GM12878 (cell line): ENCODE results near the gene FCRLB. TPM values are rescaled to one million over a fixed set of nuclear protein-coding genes. Genes with fewer than 3 reads are reported as not detected.

Experiments
- ATAC-seq: fragments of 200-7000 bp; cut with Tn5 transposase; 3 replicates; pipeline ENCODE4 v1.9.1; 2020; ENCODE audit warnings: mild to moderate bottlenecking, moderate library complexity
- BruUV-seq: library from RNA; stranded (reverse); fragments of 400-500 nt; replicated peaks from 2 replicates; lab custom pipeline; 2021; lab: Mats Ljungman, UMichigan
- CTCF ChIA-PET: fragments of 300-600 bp; sonication (Branson Sonifier 250); formaldehyde crosslinking; extraction: SDS; loops from one replicate; lab custom pipeline; 2021; ENCODE audit warnings: inconsistent platforms; lab: Yijun Ruan, JAX
- POLR2A ChIA-PET: fragments of 350-600 bp; formaldehyde crosslinking; extraction: SDS; loops from one replicate; lab custom pipeline; 2021; ENCODE audit warnings: inconsistent platforms; lab: Charles Lee
- RAD21 ChIA-PET: fragments of 300-600 bp; sonication (Branson Sonifier 250); formaldehyde crosslinking; loops from one replicate; lab custom pipeline; 2023; ENCODE audit warnings: antibody characterized with exemption; ENCODE audit not compliant: unreplicated experiment; lab: Charles Lee
- SMC1A ChIA-PET: fragments of 300-600 bp; sonication (Branson Sonifier 250); formaldehyde crosslinking; loops from one replicate; lab custom pipeline; 2023; ENCODE audit not compliant: unreplicated experiment, uncharacterized antibody; lab: Charles Lee
- DNase-seq: peaks from one replicate; pipeline ENCODE4 v3.0.0-alpha.2; 2011; ENCODE audit warnings: low read depth, low spot score
- FAIRE-seq: peaks from 3 replicates; lab custom pipeline; 2011; peaks lifted over from hg19 to GRCh38; lab: Jason Lieb, UNC
- H2AFZ ChIP-seq: 2 replicates; pipeline ENCODE4 v1.6.0; 2011; ENCODE audit warnings: low read depth, low read length, control low read depth; ENCODE audit not compliant: control insufficient read depth
- H3K27ac ChIP-seq: 2 replicates; pipeline ENCODE4 v1.5.1; 2011; ENCODE audit warnings: control low read depth; ENCODE audit not compliant: control insufficient read depth, insufficient read depth
- H3K27me3 ChIP-seq, 2 experiments: replicated peaks in 1 of 2; 2 replicates each; pipeline versions ENCODE4 v1.6.0 to v1.6.1; 2011; ENCODE audit warnings: low read length in 1 of 2; ENCODE audit not compliant: control insufficient read depth in 2 of 2, insufficient read depth in 2 of 2
- H3K36me3 ChIP-seq, 2 experiments: 2 replicates each; pipeline ENCODE4 v1.5.1; 2011; ENCODE audit warnings: low read length in 1 of 2; ENCODE audit not compliant: control insufficient read depth in 2 of 2, insufficient read depth in 2 of 2
- H3K4me1 ChIP-seq: 2 replicates; pipeline ENCODE4 v1.6.1; 2011; ENCODE audit warnings: mild to moderate bottlenecking, low read length, moderate library complexity, mixed read lengths; ENCODE audit not compliant: control insufficient read depth, insufficient read depth
- H3K4me2 ChIP-seq: 2 replicates; pipeline ENCODE4 v1.6.0; 2011; ENCODE audit warnings: control low read depth; ENCODE audit not compliant: control insufficient read depth, insufficient read depth
- H3K4me3 ChIP-seq: fragments of 200-600 bp; sonication (generic); 2 replicates; pipeline ENCODE4 v1.5.1; 2016
- H3K79me2 ChIP-seq: 2 replicates; pipeline ENCODE4 v1.6.0; 2011; ENCODE audit warnings: low read length; ENCODE audit not compliant: control insufficient read depth, insufficient read depth
- H3K9ac ChIP-seq: 2 replicates; pipeline ENCODE4 v1.8.0; 2011; ENCODE audit warnings: low read length, control low read depth, mixed read lengths; ENCODE audit not compliant: control insufficient read depth, insufficient read depth
- H3K9me3 ChIP-seq: replicated peaks from 3 replicates; pipeline ENCODE4 v1.5.1; 2011; ENCODE audit warnings: mild to moderate bottlenecking, low read length; ENCODE audit not compliant: control insufficient read depth, insufficient read depth
- H4K20me1 ChIP-seq: 2 replicates; pipeline ENCODE4 v1.6.0; 2011; ENCODE audit not compliant: control insufficient read depth, insufficient read depth
- CHD4 ChIP-seq: fragments of 200-600 bp; sonication (generic); IDR thresholded peaks from 2 replicates; pipeline ENCODE4 v1.6.1; 2016; ENCODE audit warnings: mild to moderate bottlenecking
- JUND ChIP-seq: IDR thresholded peaks from 2 replicates; pipeline ENCODE4 v1.6.1; 2012; ENCODE audit warnings: low read depth, mild to moderate bottlenecking, low read length, improper control_type of control experiment, moderate library complexity
- MTA3 ChIP-seq: IDR thresholded peaks from 2 replicates; pipeline ENCODE4 v1.6.1; 2012; ENCODE audit warnings: low read length, inconsistent platforms, borderline replicate concordance
- NFXL1 ChIP-seq: fragments of 450-650 bp; IDR thresholded peaks from 2 replicates; pipeline ENCODE4 v1.6.1; 2017; ENCODE audit warnings: antibody characterized with exemption, mild to moderate bottlenecking, borderline replicate concordance
- RAD51 ChIP-seq: fragments of 450-650 bp; IDR thresholded peaks from 2 replicates; pipeline ENCODE4 v1.6.1; 2016; ENCODE audit warnings: moderate library complexity, mild to moderate bottlenecking, inconsistent platforms
- SIN3A ChIP-seq: IDR thresholded peaks from 2 replicates; pipeline ENCODE4 v1.6.1; 2012; ENCODE audit warnings: low read depth, low read length, improper control_type of control experiment
- SPI1 ChIP-seq: IDR thresholded peaks from 2 replicates; pipeline ENCODE4 v1.6.1; 2011; ENCODE audit warnings: low read depth, mild to moderate bottlenecking, low read length, moderate library complexity, borderline replicate concordance; ENCODE audit not compliant: insufficient read depth
- WGBS: methylation state at CpG from one replicate; pipeline ENCODE4 v1.1.6; 2016; ENCODE audit warnings: low lambda C conversion rate; ENCODE audit not compliant: insufficient replicate concordance, insufficient coverage; ENCODE audit errors: missing lambda C conversion rate; 5-methylcytosine and 5-hydroxymethylcytosine counted together
- in situ Hi-C: fragments of 300-500 bp; cut with MboI; formaldehyde crosslinking; loops from 9 replicates; pipeline ENCODE4 v1.14.3; 2018; ENCODE audit warnings: mixed read lengths
- intact Hi-C: fragments of 100-400 bp; cut with micrococcal nuclease; formaldehyde crosslinking; loops from one replicate; pipeline ENCODE4 v1.14.2; 2022; ENCODE audit not compliant: unreplicated experiment
- polyA plus RNA-seq, 11 experiments: library from polyadenylated mRNA; depleted of rRNA in 4 of 11; unstranded in 6 of 11; stranded (reverse) in 5 of 11; fragments of >200 nt; fragmentation: Nextera tagmentation in 4 of 11; fragmentation: Illumina TruSeq in 1 of 11; extraction: Ambion mirVana in 4 of 11; extraction: Trizol in 1 of 11; gene quantifications; 1 replicate in 1 of 11; 2 replicates in 10 of 11; pipeline versions ENCODE4 v1.2.1 to v1.2.3, GENCODE V29; 2011 to 2016; ENCODE audit warnings: inconsistent platforms in 2 of 11, missing spikeins in 2 of 11, low read depth in 1 of 11
- small RNA-seq: library from RNA; depleted of rRNA; stranded (forward); fragments of <200 nt; gene quantifications from one replicate; pipeline ENCODE3, GENCODE V24; 2014
- total RNA-seq, 4 experiments: library from RNA; depleted of rRNA in 3 of 4; stranded (reverse); fragments of >200 nt in 3 of 4; fragmentation: Illumina TruSeq in 1 of 4; extraction: Trizol in 1 of 4; gene quantifications; 2 replicates each; pipeline versions ENCODE4 v1.2.1 to v1.2.3, GENCODE V29; 2013 to 2021

FCRLB gene
- total and polyA plus RNA-seq, 10 of the 15 experiments (the other 5 are each of a cell fraction or from before 2014, with no cell fraction given) = 0.55 to 11.7 (median 5.6) TPM

GRCh38 chr1:161773791-161774190, 52.4 kb downstream of the FCRLB start:
- H3K36me3 ChIP-seq = no peaks in the 10 kb centered on the region
- H2AFZ ChIP-seq = no peak overlapping the region
- no peak overlapping the region for H3K27ac ChIP-seq
- no peak for FAIRE-seq
- H3K4me3 ChIP-seq = no peak overlapping the region
- H3K27me3 ChIP-seq = no peaks in the 10 kb centered on the region
- TF ChIP-seq NFXL1 = no peak
- TF ChIP-seq, all 136 proteins: peak for 0
- intact Hi-C loops = no loop called here
- Histone ChIP-seq H4K20me1 (no peaks in the 10 kb centered on the region), H3K79me2 (peaks cover 90% of the 10 kb centered on the region), H3K4me2 (no peak overlapping the region), H3K4me1 (peaks cover 27% of the 10 kb centered on the region), H3K9me3 (no peaks in the 10 kb centered on the region), H3K9ac (no peak overlapping the region)
- WGBS = 63% methylated on average over 4 of the region's 4 CpGs
- ChIA-PET SMC1A (no interaction called here), POLR2A (no interaction called here), CTCF (interaction anchor here (0.6 kb wide), 1 partner anchor 152 kb away, joined by 3 read pairs; no protein-coding TSS in a partner anchor), RAD21 (no interaction called here)
- no TSS peak for BruUV-seq
- in situ Hi-C loops = no loop called here
- DNase-seq (no peak), ATAC-seq (no peak)

GRCh38 chr1:161777261-161777660, 55.9 kb downstream of the FCRLB start:
- ChIA-PET RAD21 (no interaction called here), POLR2A (no interaction called here), SMC1A (no interaction called here), CTCF (interaction anchor here (1.0 to 1.4 kb wide), 2 partner anchors 15 to 38 kb away, joined by 3 to 5 read pairs; no protein-coding TSS in a partner anchor)
- H4K20me1 ChIP-seq = no peaks in the 10 kb centered on the region
- intact Hi-C loops = no loop called here
- TF ChIP-seq JUND = no peak
- TF ChIP-seq SPI1 = no peak
- no peak for TF ChIP-seq CHD4
- TF ChIP-seq NFXL1 = no peak
- no peak for TF ChIP-seq SIN3A
- no peak for TF ChIP-seq RAD51
- TF ChIP-seq MTA3 = no peak
- BruUV-seq = no TSS peak
- H3K9me3 ChIP-seq = no peaks in the 10 kb centered on the region
- H3K27me3 ChIP-seq = no peaks in the 10 kb centered on the region
- no peak overlapping the region for H3K27ac ChIP-seq
- H2AFZ ChIP-seq = no peak overlapping the region
- H3K4me3 ChIP-seq = no peak overlapping the region
- in situ Hi-C loops = no loop called here
- ATAC-seq (peak; percentile 58), DNase-seq (no peak), FAIRE-seq (no peak)
- H3K4me2 ChIP-seq = peak overlapping the region; percentile 44; the same call in 1 of the 2 replicates
- peaks cover under 1 to 3% of the 10 kb centered on the region in 2 experiments; a peak in 2 of 4 replicates for H3K36me3 ChIP-seq
- peaks cover 41% of the 10 kb centered on the region for H3K4me1 ChIP-seq
- WGBS = 18% methylated on average over 2 of the region's 2 CpGs
- no peak overlapping the region for H3K9ac ChIP-seq
- H3K79me2 ChIP-seq = peaks cover 72% of the 10 kb centered on the region

Small RNA genes lying within 50 kb of the gene (small RNA-seq; reads per million reads assigned to genes)
- gene RF00019 (not detected), gene RN7SL466P (not detected)

Other genes with a start within 250 kb of the FCRLB start
Only the 7 nearest of the 8 such genes appear.
- 0.65 and 0.96 TPM in 2 replicates for gene HSPA6, start 197.0 kb upstream of the FCRLB start, total RNA-seq (2014; rRNA removed)
- 0.18 and 0.36 TPM in 2 replicates for gene HSPA6, start 197.0 kb upstream of the FCRLB start, total RNA-seq (2014; rRNA removed; fragmentation: Illumina TruSeq; extraction: Trizol)
- 1.6 and 1.8 TPM in 2 replicates for gene HSPA6, start 197.0 kb upstream of the FCRLB start, total RNA-seq (2021)
- 0.06 and 0.18 TPM in 2 replicates for gene HSPA6, start 197.0 kb upstream of the FCRLB start, polyA plus RNA-seq (2011; rRNA removed)
- gene HSPA6, start 197.0 kb upstream of the FCRLB start, polyA plus RNA-seq (2014; fragmentation: Illumina TruSeq; extraction: Trizol) = 0.12 and 0.16 TPM in 2 replicates
- under 1 TPM; 0.05 to 0.09 TPM for gene HSPA6, start 197.0 kb upstream of the FCRLB start, polyA plus RNA-seq (2014; fragmentation: Nextera tagmentation; extraction: Ambion mirVana)
- 1.2 and 1.5 TPM in 2 replicates for gene HSPA6, start 197.0 kb upstream of the FCRLB start, polyA plus RNA-seq (2014; rRNA removed)
- 1 to 10 TPM; 8.5 to 8.8 TPM for gene HSPA6, start 197.0 kb upstream of the FCRLB start, polyA plus RNA-seq (2016; fragmentation: Nextera tagmentation; extraction: Ambion mirVana)
- 0.05 TPM in 1 of 2 replicates, not detected in the other for gene FCGR3A, start 171.7 kb upstream of the FCRLB start, total RNA-seq (2014; rRNA removed)
- gene FCGR3A, start 171.7 kb upstream of the FCRLB start, total RNA-seq (2014; rRNA removed; fragmentation: Illumina TruSeq; extraction: Trizol) = not detected in 2 replicates
- 0.10 TPM in 1 of 2 replicates, not detected in the other for gene FCGR3A, start 171.7 kb upstream of the FCRLB start, total RNA-seq (2021)
- gene FCGR3A, start 171.7 kb upstream of the FCRLB start, polyA plus RNA-seq (2011; rRNA removed) = not detected in 2 replicates
- gene FCGR3A, start 171.7 kb upstream of the FCRLB start, polyA plus RNA-seq (2014; fragmentation: Illumina TruSeq; extraction: Trizol) = not detected in 2 replicates
- gene FCGR3A, start 171.7 kb upstream of the FCRLB start, polyA plus RNA-seq (2014; fragmentation: Nextera tagmentation; extraction: Ambion mirVana) = not detected
- not detected in 2 replicates for gene FCGR3A, start 171.7 kb upstream of the FCRLB start, polyA plus RNA-seq (2014; rRNA removed)
- gene FCGR3A, start 171.7 kb upstream of the FCRLB start, polyA plus RNA-seq (2016; fragmentation: Nextera tagmentation; extraction: Ambion mirVana) = under 1 TPM in 1 of 2 experiments, not detected in 1; 0.09 TPM
- not detected in 2 replicates for gene FCGR3B, start 90.4 kb upstream of the FCRLB start, total RNA-seq (2014; rRNA removed)
- not detected in 2 replicates for gene FCGR3B, start 90.4 kb upstream of the FCRLB start, total RNA-seq (2014; rRNA removed; fragmentation: Illumina TruSeq; extraction: Trizol)
- not detected in 2 replicates for gene FCGR3B, start 90.4 kb upstream of the FCRLB start, total RNA-seq (2021)
- gene FCGR3B, start 90.4 kb upstream of the FCRLB start, polyA plus RNA-seq (2011; rRNA removed) = not detected in 2 replicates
- gene FCGR3B, start 90.4 kb upstream of the FCRLB start, polyA plus RNA-seq (2014; fragmentation: Illumina TruSeq; extraction: Trizol) = not detected in 2 replicates
- gene FCGR3B, start 90.4 kb upstream of the FCRLB start, polyA plus RNA-seq (2014; fragmentation: Nextera tagmentation; extraction: Ambion mirVana) = not detected
- not detected in 2 replicates for gene FCGR3B, start 90.4 kb upstream of the FCRLB start, polyA plus RNA-seq (2014; rRNA removed)
- not detected for gene FCGR3B, start 90.4 kb upstream of the FCRLB start, polyA plus RNA-seq (2016; fragmentation: Nextera tagmentation; extraction: Ambion mirVana)
- gene FCGR2B, start 58.4 kb upstream of the FCRLB start, total RNA-seq (2014; rRNA removed) = 99.3 and 100 TPM in 2 replicates
- gene FCGR2B, start 58.4 kb upstream of the FCRLB start, total RNA-seq (2014; rRNA removed; fragmentation: Illumina TruSeq; extraction: Trizol) = 76.6 and 78.5 TPM in 2 replicates
- gene FCGR2B, start 58.4 kb upstream of the FCRLB start, total RNA-seq (2021) = 88.9 and 99.4 TPM in 2 replicates
- 99.1 and 111 TPM in 2 replicates for gene FCGR2B, start 58.4 kb upstream of the FCRLB start, polyA plus RNA-seq (2011; rRNA removed)
- gene FCGR2B, start 58.4 kb upstream of the FCRLB start, polyA plus RNA-seq (2014; fragmentation: Illumina TruSeq; extraction: Trizol) = 118 and 122 TPM in 2 replicates
- 100 to 1,000 TPM; 131 to 216 TPM for gene FCGR2B, start 58.4 kb upstream of the FCRLB start, polyA plus RNA-seq (2014; fragmentation: Nextera tagmentation; extraction: Ambion mirVana)
- gene FCGR2B, start 58.4 kb upstream of the FCRLB start, polyA plus RNA-seq (2014; rRNA removed) = 101 and 106 TPM in 2 replicates
- gene FCGR2B, start 58.4 kb upstream of the FCRLB start, polyA plus RNA-seq (2016; fragmentation: Nextera tagmentation; extraction: Ambion mirVana) = 100 to 1,000 TPM; 105 to 112 TPM
- 419 and 443 TPM in 2 replicates for gene FCRLA, start 14.3 kb upstream of the FCRLB start, total RNA-seq (2014; rRNA removed)
- gene FCRLA, start 14.3 kb upstream of the FCRLB start, total RNA-seq (2014; rRNA removed; fragmentation: Illumina TruSeq; extraction: Trizol) = 269 and 273 TPM in 2 replicates
- gene FCRLA, start 14.3 kb upstream of the FCRLB start, total RNA-seq (2021) = 286 and 294 TPM in 2 replicates
- gene FCRLA, start 14.3 kb upstream of the FCRLB start, polyA plus RNA-seq (2011; rRNA removed) = 122 and 130 TPM in 2 replicates
- gene FCRLA, start 14.3 kb upstream of the FCRLB start, polyA plus RNA-seq (2014; fragmentation: Illumina TruSeq; extraction: Trizol) = 378 and 399 TPM in 2 replicates
- 100 to 1,000 TPM; 418 to 714 TPM for gene FCRLA, start 14.3 kb upstream of the FCRLB start, polyA plus RNA-seq (2014; fragmentation: Nextera tagmentation; extraction: Ambion mirVana)
- gene FCRLA, start 14.3 kb upstream of the FCRLB start, polyA plus RNA-seq (2014; rRNA removed) = 355 and 359 TPM in 2 replicates
- gene FCRLA, start 14.3 kb upstream of the FCRLB start, polyA plus RNA-seq (2016; fragmentation: Nextera tagmentation; extraction: Ambion mirVana) = 100 to 1,000 TPM; 339 to 389 TPM
- 41.1 and 42.5 TPM in 2 replicates for gene DUSP12, start 28.2 kb downstream of the FCRLB start, total RNA-seq (2014; rRNA removed)
- 23.7 and 24.1 TPM in 2 replicates for gene DUSP12, start 28.2 kb downstream of the FCRLB start, total RNA-seq (2014; rRNA removed; fragmentation: Illumina TruSeq; extraction: Trizol)
- gene DUSP12, start 28.2 kb downstream of the FCRLB start, total RNA-seq (2021) = 25.2 and 29.8 TPM in 2 replicates
- gene DUSP12, start 28.2 kb downstream of the FCRLB start, polyA plus RNA-seq (2011; rRNA removed) = 50.8 and 62.5 TPM in 2 replicates
- 24.8 and 25.7 TPM in 2 replicates for gene DUSP12, start 28.2 kb downstream of the FCRLB start, polyA plus RNA-seq (2014; fragmentation: Illumina TruSeq; extraction: Trizol)
- 10 to 100 TPM in 1 of 2 experiments, 1 to 10 TPM in 1; 7.0 to 13.3 TPM for gene DUSP12, start 28.2 kb downstream of the FCRLB start, polyA plus RNA-seq (2014; fragmentation: Nextera tagmentation; extraction: Ambion mirVana)
- 46.5 and 51.5 TPM in 2 replicates for gene DUSP12, start 28.2 kb downstream of the FCRLB start, polyA plus RNA-seq (2014; rRNA removed)
- gene DUSP12, start 28.2 kb downstream of the FCRLB start, polyA plus RNA-seq (2016; fragmentation: Nextera tagmentation; extraction: Ambion mirVana) = 10 to 100 TPM; 42.5 TPM
- gene ATF6, start 44.8 kb downstream of the FCRLB start, total RNA-seq (2014; rRNA removed) = 15.2 and 18.0 TPM in 2 replicates
- gene ATF6, start 44.8 kb downstream of the FCRLB start, total RNA-seq (2014; rRNA removed; fragmentation: Illumina TruSeq; extraction: Trizol) = 23.0 and 23.3 TPM in 2 replicates
- gene ATF6, start 44.8 kb downstream of the FCRLB start, total RNA-seq (2021) = 17.0 and 17.5 TPM in 2 replicates
- gene ATF6, start 44.8 kb downstream of the FCRLB start, polyA plus RNA-seq (2011; rRNA removed) = 24.3 and 30.4 TPM in 2 replicates
- 19.2 and 23.8 TPM in 2 replicates for gene ATF6, start 44.8 kb downstream of the FCRLB start, polyA plus RNA-seq (2014; fragmentation: Illumina TruSeq; extraction: Trizol)
- gene ATF6, start 44.8 kb downstream of the FCRLB start, polyA plus RNA-seq (2014; fragmentation: Nextera tagmentation; extraction: Ambion mirVana) = 1 to 10 TPM; 7.8 to 8.9 TPM
- gene ATF6, start 44.8 kb downstream of the FCRLB start, polyA plus RNA-seq (2014; rRNA removed) = 10.3 and 11.7 TPM in 2 replicates
- gene ATF6, start 44.8 kb downstream of the FCRLB start, polyA plus RNA-seq (2016; fragmentation: Nextera tagmentation; extraction: Ambion mirVana) = 10 to 100 TPM; 12.9 to 14.2 TPM